ENCODE results near the gene AHCTF1.
A peak's percentile ranks its signal among the peaks of the same experiment; 100 is the strongest.

AHCTF1 gene

GRCh38 chr1:246811985-246812384, 119.8 kb downstream of the AHCTF1 start:
- H3K4me3 ChIP-seq (replicated peaks in 1 of 2; ENCODE audit: low read depth in 2 of 2, low read length in 2 of 2) = no peak overlapping the region
- TF ChIP-seq, protein P1, sequence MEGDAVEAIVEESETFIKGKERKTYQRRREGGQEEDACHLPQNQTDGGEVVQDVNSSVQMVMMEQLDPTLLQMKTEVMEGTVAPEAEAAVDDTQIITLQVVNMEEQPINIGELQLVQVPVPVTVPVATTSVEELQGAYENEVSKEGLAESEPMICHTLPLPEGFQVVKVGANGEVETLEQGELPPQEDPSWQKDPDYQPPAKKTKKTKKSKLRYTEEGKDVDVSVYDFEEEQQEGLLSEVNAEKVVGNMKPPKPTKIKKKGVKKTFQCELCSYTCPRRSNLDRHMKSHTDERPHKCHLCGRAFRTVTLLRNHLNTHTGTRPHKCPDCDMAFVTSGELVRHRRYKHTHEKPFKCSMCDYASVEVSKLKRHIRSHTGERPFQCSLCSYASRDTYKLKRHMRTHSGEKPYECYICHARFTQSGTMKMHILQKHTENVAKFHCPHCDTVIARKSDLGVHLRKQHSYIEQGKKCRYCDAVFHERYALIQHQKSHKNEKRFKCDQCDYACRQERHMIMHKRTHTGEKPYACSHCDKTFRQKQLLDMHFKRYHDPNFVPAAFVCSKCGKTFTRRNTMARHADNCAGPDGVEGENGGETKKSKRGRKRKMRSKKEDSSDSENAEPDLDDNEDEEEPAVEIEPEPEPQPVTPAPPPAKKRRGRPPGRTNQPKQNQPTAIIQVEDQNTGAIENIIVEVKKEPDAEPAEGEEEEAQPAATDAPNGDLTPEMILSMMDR (IDR thresholded peaks at IDR 0.05; ENCODE audit: low read depth, low read length) = no peak
- no peak for DNase-seq (ENCODE audit: low read depth in 2 of 2)

GRCh38 chr1:246809473-246809872, 122.3 kb downstream of the AHCTF1 start:
- no peak overlapping the region for H3K4me3 ChIP-seq (replicated peaks in 1 of 2; ENCODE audit: low read depth in 2 of 2, low read length in 2 of 2)
- TF ChIP-seq, protein P1 (IDR thresholded peaks at IDR 0.05; ENCODE audit: low read depth, low read length) = no peak
- DNase-seq (ENCODE audit: low read depth in 2 of 2) = no peak

DNA sequence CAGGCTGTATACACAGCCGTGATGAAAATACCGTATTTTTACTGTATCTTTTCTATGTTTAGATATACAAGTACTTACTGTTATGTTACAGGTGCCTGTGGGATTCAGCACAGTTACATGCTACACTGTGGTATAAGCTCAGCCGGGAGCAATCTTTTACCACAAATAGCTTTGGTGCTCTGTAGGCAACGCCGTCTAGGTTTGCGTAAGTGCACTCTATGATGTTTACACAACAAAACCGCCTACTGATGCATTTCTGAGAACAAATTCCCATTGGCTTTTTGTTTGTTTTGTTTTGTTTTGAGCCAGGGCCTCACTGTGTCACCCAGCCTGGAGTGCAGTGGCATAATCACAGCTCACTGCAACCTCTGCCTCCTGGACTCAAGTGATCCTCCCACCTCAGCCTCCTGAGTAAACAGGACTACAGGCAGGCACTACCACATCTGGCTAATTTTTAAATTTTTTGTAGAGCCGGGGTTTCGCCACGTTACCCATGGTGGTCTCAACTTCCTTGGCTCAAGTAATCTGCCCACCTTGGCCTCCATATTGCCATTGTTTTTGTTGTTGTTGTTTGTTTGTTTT, 126.5 kb downstream of the AHCTF1 start:
- TF ChIP-seq, protein P1 (IDR thresholded peaks at IDR 0.05; ENCODE audit: low read depth, low read length) = no peak
- no peak overlapping the region for H3K4me3 ChIP-seq (replicated peaks in 1 of 2; ENCODE audit: low read depth in 2 of 2, low read length in 2 of 2)
- no peak for DNase-seq (ENCODE audit: low read depth in 2 of 2)

DNA sequence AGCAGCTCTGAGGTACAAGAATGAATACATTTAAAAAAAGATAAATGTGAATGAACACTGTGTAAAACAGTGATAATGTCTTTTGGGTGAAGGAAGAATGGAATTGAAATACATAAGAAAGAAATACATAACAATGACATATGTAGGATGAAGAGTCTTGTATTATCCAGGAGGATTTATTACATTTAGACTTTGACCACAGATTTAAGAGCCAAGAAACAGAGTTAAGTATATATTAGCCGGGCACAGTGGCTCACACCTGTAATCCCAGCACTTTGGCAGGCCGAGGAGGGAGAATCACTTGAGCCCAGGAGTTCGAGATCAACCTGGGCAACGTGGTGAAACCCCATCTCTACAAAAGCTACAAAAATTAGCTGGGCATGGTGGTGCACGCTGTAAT, 127.9 kb downstream of the AHCTF1 start:
- no peak for DNase-seq (ENCODE audit: low read depth in 2 of 2)
- TF ChIP-seq, protein P1 (IDR thresholded peaks at IDR 0.05; ENCODE audit: low read depth, low read length) = no peak
- no peak overlapping the region for H3K4me3 ChIP-seq (replicated peaks in 1 of 2; ENCODE audit: low read depth in 2 of 2, low read length in 2 of 2)

DNA sequence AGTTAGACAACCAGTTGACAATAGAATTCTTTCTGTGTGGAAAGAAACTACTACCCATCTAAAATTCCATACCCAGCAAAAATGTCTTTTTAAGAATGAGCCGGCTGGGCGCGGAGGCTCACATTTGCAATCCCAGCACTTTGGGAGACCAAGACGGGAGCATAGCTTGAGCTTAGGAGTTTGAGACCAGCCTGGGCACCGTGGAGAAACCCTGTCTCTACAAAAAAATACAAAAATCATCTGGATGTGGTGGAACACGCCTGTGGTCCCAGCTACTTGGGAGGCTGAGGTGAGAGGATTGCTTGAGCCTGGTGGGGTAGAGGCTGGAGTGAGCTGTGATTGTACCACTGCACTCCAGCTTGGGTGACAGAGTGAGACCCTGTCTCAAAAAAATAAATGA, 128.4 kb downstream of the AHCTF1 start:
- TF ChIP-seq, protein P1 (IDR thresholded peaks at IDR 0.05; ENCODE audit: low read depth, low read length) = no peak
- no peak overlapping the region for H3K4me3 ChIP-seq (replicated peaks in 1 of 2; ENCODE audit: low read depth in 2 of 2, low read length in 2 of 2)
- no peak for DNase-seq (ENCODE audit: low read depth in 2 of 2)

- DNase-seq (ENCODE audit: low read depth in 2 of 2) = peak; percentile 6 to 36
- no peak overlapping the region for H3K4me3 ChIP-seq (replicated peaks in 1 of 2; ENCODE audit: low read depth in 2 of 2, low read length in 2 of 2)
- TF ChIP-seq, protein P1 (IDR thresholded peaks at IDR 0.05; ENCODE audit: low read depth, low read length) = no peak
Measured at GRCh38 chr1:246801241-246802020, 130.3 kb downstream of the AHCTF1 start.

Measured in cardiac fibroblast (primary cell).